Measurements from ENCODE around the gene AP4M1. TPM values are rescaled to one million over a fixed set of nuclear protein-coding genes. Genes with fewer than 3 reads are reported as not detected.

AP4M1 gene
- total and polyA plus RNA-seq, 3 donors from 2014 or later: 39.1 to 54.7 (median 51.3) TPM

GRCh38 chr7:100098913-100099312 lies 2.5 kb upstream of the AP4M1 start:
- no peak overlapping the region for H3K27ac ChIP-seq
- 76 to 81% methylated on average over 10 of the region's 10 CpGs for WGBS, 2 donors
- H3K36me3 ChIP-seq (ENCODE audit: low read depth, missing control alignments): no peaks in the 10 kb centered on the region

GRCh38 chr7:100099452-100099851 lies 2.0 kb upstream of the AP4M1 start:
- WGBS, 2 donors: 44 to 52% methylated on average over 11 to 12 of the region's 12 CpGs
- Histone ChIP-seq H3K4me3 (no peak overlapping the region), H3K27ac (peak overlapping the region in 1 of 2 donors; percentile 93), H3K9me3 (no peaks in the 10 kb centered on the region), H3K27me3 (no peaks in the 10 kb centered on the region), H3K4me1 (no peaks in the 10 kb centered on the region), H3K36me3 (ENCODE audit: low read depth, missing control alignments) (no peaks in the 10 kb centered on the region)
- no peak for DNase-seq
- intact Hi-C loops (cut with DNase I; ENCODE audit: low total_unique reads): no loop called here
- TF ChIP-seq POLR2A (IDR thresholded peaks at IDR 0.05) (no peak), CTCF (IDR thresholded peaks at IDR 0.05) (no peak)

More at GRCh38 chr7:100098913-100099312, 2.5 kb upstream of the AP4M1 start:
- intact Hi-C loops (cut with DNase I; ENCODE audit: low total_unique reads): no loop called here
- Histone ChIP-seq H3K4me1 (no peaks in the 10 kb centered on the region), H3K27me3 (no peaks in the 10 kb centered on the region), H3K4me3 (no peak overlapping the region), H3K9me3 (no peaks in the 10 kb centered on the region)
- DNase-seq: no peak
- TF ChIP-seq POLR2A (IDR thresholded peaks at IDR 0.05) (no peak), CTCF (IDR thresholded peaks at IDR 0.05) (no peak)

GRCh38 chr7:100100420-100101015 lies 925 bp upstream of the AP4M1 start:
- Histone ChIP-seq H3K36me3 (ENCODE audit: low read depth, missing control alignments) (no peaks in the 10 kb centered on the region), H3K27ac (peak overlapping the region; percentile 66 to 93), H3K4me3 (peak overlapping the region; percentile 71 to 85), H3K4me1 (no peaks in the 10 kb centered on the region), H3K27me3 (no peaks in the 10 kb centered on the region), H3K9me3 (no peaks in the 10 kb centered on the region)
- DNase-seq: peak; percentile 96
- TF ChIP-seq POLR2A (IDR thresholded peaks at IDR 0.05) (no peak), CTCF (IDR thresholded peaks at IDR 0.05) (peak in 1 of 3 experiments; percentile 8)
- intact Hi-C loops (cut with DNase I; ENCODE audit: low total_unique reads): no loop called here
- 0 to 2% methylated on average over 10 to 58 of the region's 61 CpGs for WGBS, 2 donors

- DNase-seq: no peak
- intact Hi-C loops (cut with DNase I; ENCODE audit: low total_unique reads): no loop called here
- no peaks in the 10 kb centered on the region for H3K36me3 ChIP-seq (ENCODE audit: low read depth, missing control alignments)
- no peak overlapping the region for H3K27ac ChIP-seq
- 86 to 90% methylated on average over 16 to 17 of the region's 17 CpGs for WGBS, 2 donors
- no peak for TF ChIP-seq CTCF (IDR thresholded peaks at IDR 0.05)
- TF ChIP-seq POLR2A (IDR thresholded peaks at IDR 0.05): no peak
- no peak overlapping the region for H3K4me3 ChIP-seq
- H3K4me1 ChIP-seq: no peaks in the 10 kb centered on the region
- H3K27me3 ChIP-seq: no peaks in the 10 kb centered on the region
- H3K9me3 ChIP-seq: no peaks in the 10 kb centered on the region
Observed at GRCh38 chr7:100102950-100103840, 1.8 kb downstream of the AP4M1 start.
